Vagina (tissue), 2 donors: ENCODE results near the gene NTM.

Experiments
- CTCF ChIP-seq, 3 experiments: fragments of 450-650 bp in 2 of 3; fragments of 200-600 bp in 1 of 3; sonication (generic) in 1 of 3; IDR thresholded peaks; one replicate each; pipeline ENCODE4 v1.5.1; 2017 to 2019; ENCODE audit warnings: antibody characterized with exemption in 3 of 3, mild to moderate bottlenecking in 2 of 3, moderate library complexity in 2 of 3
- POLR2A ChIP-seq, 2 donors: fragments of 450-650 bp; IDR thresholded peaks; one replicate each; pipeline ENCODE4 v1.6.1; 2017; ENCODE audit warnings: antibody characterized with exemption in 2 of 2, mild to moderate bottlenecking in 2 of 2, moderate library complexity in 2 of 2

GRCh38 chr11:132137289-132137980 is 767.0 kb downstream of the NTM start:
- TF ChIP-seq CTCF (IDR thresholded peaks at IDR 0.05) (no peak), POLR2A (IDR thresholded peaks at IDR 0.05) (no peak)
